HFFc6 (cell line): ENCODE measurements around the gene POU2F1. TPM values are rescaled to one million over a fixed set of nuclear protein-coding genes. Genes with fewer than 3 reads are reported as not detected.

ENCODE experiments used
- DNase-seq: peaks from one replicate; pipeline ENCODE4 v3.0.0-alpha.2; 2018
- H3K27ac Mint-ChIP-seq: 2 replicates; pipeline ENCODE4 v1.8.0; 2020; ENCODE audit warnings: mild to moderate bottlenecking, mixed read lengths
- H3K27me3 Mint-ChIP-seq: 2 replicates; pipeline ENCODE4 v1.8.0; 2021; ENCODE audit warnings: mild to moderate bottlenecking, moderate library complexity, mixed read lengths; ENCODE audit not compliant: insufficient read depth
- H3K36me3 Mint-ChIP-seq: 2 replicates; pipeline ENCODE4 v1.8.0; 2021; ENCODE audit warnings: low read depth, mixed read lengths
- H3K4me1 Mint-ChIP-seq: 2 replicates; pipeline ENCODE4 v1.8.0; 2020; ENCODE audit warnings: low read depth, mixed read lengths
- H3K4me3 Mint-ChIP-seq: 2 replicates; pipeline ENCODE4 v1.8.0; 2020; ENCODE audit warnings: mild to moderate bottlenecking, moderate library complexity, mixed read lengths
- H3K9me3 Mint-ChIP-seq: 2 replicates; pipeline ENCODE4 v1.8.0; 2020; ENCODE audit warnings: mild to moderate bottlenecking, mixed read lengths
- CTCF ChIP-seq: fragments of 200-600 bp; sonication (generic); IDR thresholded peaks from 2 replicates; pipeline ENCODE4 v1.5.0; 2021; ENCODE audit warnings: antibody characterized with exemption, mild to moderate bottlenecking
- total RNA-seq, 6 experiments: library from RNA; stranded (reverse); fragmentation: NEBNext Ultra II Directional; extraction: Animal tissue kit (Norgen Biotek cat#: 25700); gene quantifications; 2 replicates in 1 of 6; 3 replicates in 5 of 6; pipeline ENCODE4 v1.2.3, GENCODE V29; 2021

The POU2F1 gene
- total RNA-seq, 6 experiments from 2014 or later: 3.4 to 6.6 (median 4.4) TPM

- Mint-ChIP-seq H3K27me3 (no peaks in the 10 kb centered on the region), H3K4me3 (no peak overlapping the region), H3K9me3 (no peaks in the 10 kb centered on the region), H3K27ac (no peak overlapping the region), H3K36me3 (no peaks in the 10 kb centered on the region), H3K4me1 (peaks cover 7% of the 10 kb centered on the region)
- no peak for DNase-seq
- no peak for TF ChIP-seq CTCF
These were observed 110.1 kb downstream of the POU2F1 start for GRCh38 chr1:167330601-167331293.

- H3K27ac Mint-ChIP-seq: no peak overlapping the region
- no peak overlapping the region for H3K4me3 Mint-ChIP-seq
- no peaks in the 10 kb centered on the region for H3K36me3 Mint-ChIP-seq
- no peak for TF ChIP-seq CTCF
- no peaks in the 10 kb centered on the region for H3K9me3 Mint-ChIP-seq
- H3K4me1 Mint-ChIP-seq: peaks cover 7% of the 10 kb centered on the region
- no peak for DNase-seq
- H3K27me3 Mint-ChIP-seq: no peaks in the 10 kb centered on the region
These were observed 111.0 kb downstream of the POU2F1 start for GRCh38 chr1:167331650-167332049.

GRCh38 chr1:167332503-167332902 lies 111.8 kb downstream of the POU2F1 start:
- peaks cover 5% of the 10 kb centered on the region for H3K36me3 Mint-ChIP-seq
- peaks cover 4% of the 10 kb centered on the region; the same call in 1 of the 2 replicates for H3K9me3 Mint-ChIP-seq
- no peak overlapping the region for H3K4me3 Mint-ChIP-seq
- TF ChIP-seq CTCF: no peak
- DNase-seq: no peak
- H3K27ac Mint-ChIP-seq: no peak overlapping the region; the same call in 1 of the 2 replicates
- no peaks in the 10 kb centered on the region for H3K27me3 Mint-ChIP-seq
- H3K4me1 Mint-ChIP-seq: peaks cover 7% of the 10 kb centered on the region

GRCh38 chr1:167333124-167333523 lies 112.4 kb downstream of the POU2F1 start:
- no peak for DNase-seq
- H3K4me1 Mint-ChIP-seq: peaks cover 7% of the 10 kb centered on the region
- peaks cover 6% of the 10 kb centered on the region; the same call in 1 of the 2 replicates for H3K9me3 Mint-ChIP-seq
- H3K36me3 Mint-ChIP-seq: peaks cover 8% of the 10 kb centered on the region
- H3K27ac Mint-ChIP-seq: no peak overlapping the region
- TF ChIP-seq CTCF: no peak
- H3K4me3 Mint-ChIP-seq: no peak overlapping the region
- no peaks in the 10 kb centered on the region for H3K27me3 Mint-ChIP-seq

- Mint-ChIP-seq H3K36me3 (peaks cover 8% of the 10 kb centered on the region), H3K4me3 (no peak overlapping the region), H3K27ac (no peak overlapping the region), H3K4me1 (peaks cover 7% of the 10 kb centered on the region), H3K9me3 (peaks cover 6% of the 10 kb centered on the region; the same call in 1 of the 2 replicates), H3K27me3 (no peaks in the 10 kb centered on the region)
- TF ChIP-seq CTCF: no peak
- DNase-seq: no peak
These were observed 113.0 kb downstream of the POU2F1 start for GRCh38 chr1:167333703-167334102.
